IPS-18a (cell line): ENCODE measurements around the gene OR6J1.
A peak's percentile ranks its signal among the peaks of the same experiment; 100 is the strongest.
"Not testable (repeated sequence)": the region's sequence is repeated elsewhere in the genome, so short reads cannot be mapped to it uniquely, and the experiment has no call there.

Experiments used
- H3K27ac ChIP-seq: one replicate; pipeline ENCODE4 v1.5.1; 2013; ENCODE audit warnings: low read length
- H3K27me3 ChIP-seq: one replicate; pipeline ENCODE4 v1.6.1; 2013; ENCODE audit warnings: mild to moderate bottlenecking, low read length; ENCODE audit not compliant: control insufficient read depth, insufficient read depth
- H3K36me3 ChIP-seq: one replicate; pipeline ENCODE4 v1.6.1; 2013; ENCODE audit warnings: low read depth, low read length; ENCODE audit not compliant: control insufficient read depth
- H3K4me1 ChIP-seq: one replicate; pipeline ENCODE4 v1.6.1; 2013; ENCODE audit warnings: low read depth, low read length; ENCODE audit not compliant: control insufficient read depth
- H3K4me3 ChIP-seq: one replicate; pipeline ENCODE4 v1.5.1; 2013; ENCODE audit warnings: low read length
- H3K9ac ChIP-seq: one replicate; pipeline ENCODE4 v1.6.1; 2013; ENCODE audit warnings: mild to moderate bottlenecking, low read length, moderate library complexity
- H3K9me3 ChIP-seq: one replicate; pipeline ENCODE4 v1.6.1; 2013; ENCODE audit warnings: low read depth, low read length; ENCODE audit not compliant: control insufficient read depth

OR6J1 gene

GRCh38 chr14:22589096-22589839 lies 54.9 kb downstream of the OR6J1 start, which contains the start of gene DAD1:
Gene DAD1 (minus strand): TSS chr14:22589224. CDS start chr14:22589157, 67 bp downstream.
- peaks cover 3% of the 10 kb centered on the region for H3K4me1 ChIP-seq

DNA sequence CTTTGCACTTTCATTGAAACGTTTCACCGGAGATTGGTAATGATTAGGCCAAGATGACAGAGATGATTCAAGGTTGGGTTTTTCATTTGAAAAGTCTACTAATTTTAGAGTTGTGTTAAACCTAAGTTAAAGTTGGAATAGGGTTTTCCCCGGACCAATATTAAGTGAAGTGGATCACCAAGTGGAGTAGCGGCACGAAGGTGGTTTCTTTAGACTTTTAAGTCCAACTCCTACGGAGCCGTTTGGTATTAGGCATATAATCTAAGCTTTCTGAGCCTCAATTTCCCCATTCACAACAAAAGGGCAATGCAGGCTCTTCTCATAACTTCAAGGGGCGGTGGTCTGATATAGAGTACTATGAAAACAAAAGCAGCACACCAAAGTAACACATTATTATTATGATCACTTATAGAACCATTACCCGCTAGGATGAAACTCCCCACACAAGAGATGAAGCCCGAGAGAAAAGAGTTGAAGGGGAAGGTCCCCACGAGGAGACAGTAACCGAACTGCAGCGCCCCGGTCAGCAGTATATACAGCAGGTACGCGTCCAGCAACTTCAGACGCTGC lies 55.5 kb downstream of the OR6J1 start:
- Histone ChIP-seq H3K4me1 (peaks cover 3% of the 10 kb centered on the region), H3K36me3 (no peaks in the 10 kb centered on the region), H3K27me3 (no peaks in the 10 kb centered on the region), H3K4me3 (peak overlapping the region; percentile 81), H3K9ac (peak overlapping the region; percentile 76), H3K9me3 (no peaks in the 10 kb centered on the region), H3K27ac (no peak overlapping the region)

More at GRCh38 chr14:22589096-22589839, 54.9 kb downstream of the OR6J1 start, which contains the start of gene DAD1:
- no peaks in the 10 kb centered on the region for H3K9me3 ChIP-seq
- H3K27ac ChIP-seq: peak within 1 kb of the TSS; percentile 31
- H3K4me3 ChIP-seq: peak within 1 kb of the TSS; percentile 81
- H3K9ac ChIP-seq: peak within 1 kb of the TSS; percentile 76
- no peaks in the 10 kb centered on the region for H3K27me3 ChIP-seq
- no peaks in the 10 kb centered on the region for H3K36me3 ChIP-seq

GRCh38 chr14:22587677-22588422 lies 56.3 kb downstream of the OR6J1 start:
- H3K9ac ChIP-seq: peak overlapping the region; percentile 76
- not testable (repeated sequence) for H3K4me1 ChIP-seq, H3K36me3 ChIP-seq, H3K27ac ChIP-seq, H3K9me3 ChIP-seq, H3K27me3 ChIP-seq
- peak overlapping the region; percentile 81 for H3K4me3 ChIP-seq

GRCh38 chr14:22587247-22587646 lies 56.9 kb downstream of the OR6J1 start:
- Histone ChIP-seq H3K4me3 (no peak overlapping the region), H3K9me3 (no peaks in the 10 kb centered on the region), H3K27me3 (no peaks in the 10 kb centered on the region), H3K9ac (no peak overlapping the region), H3K4me1 (no peaks in the 10 kb centered on the region), H3K27ac (no peak overlapping the region), H3K36me3 (no peaks in the 10 kb centered on the region)

DNA sequence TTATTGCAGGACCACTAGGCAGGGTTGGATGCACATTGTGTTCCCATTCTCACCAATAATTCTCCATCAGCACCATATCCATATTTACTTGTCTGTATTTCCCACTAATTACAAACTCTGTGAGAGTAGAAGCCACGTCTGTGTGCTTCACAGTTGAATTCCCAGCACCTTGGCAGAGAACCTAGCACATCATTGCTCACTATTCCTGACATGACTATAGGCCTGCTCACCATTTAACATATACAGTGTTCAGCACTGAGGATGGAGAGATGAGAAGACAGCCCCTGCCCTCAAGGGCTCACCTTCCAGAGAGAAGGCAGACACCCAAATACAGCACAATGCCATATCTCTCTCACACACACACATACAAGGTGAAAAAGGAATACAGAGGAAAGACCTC lies 60.2 kb downstream of the OR6J1 start:
- no peaks in the 10 kb centered on the region for H3K27me3 ChIP-seq
- no peak overlapping the region for H3K27ac ChIP-seq

More for the DNA sequence above, 60.2 kb downstream of the OR6J1 start:
- Histone ChIP-seq H3K9ac (no peak overlapping the region), H3K36me3 (no peaks in the 10 kb centered on the region), H3K4me3 (no peak overlapping the region), H3K9me3 (no peaks in the 10 kb centered on the region), H3K4me1 (no peaks in the 10 kb centered on the region)
